ENCODE data around the gene PCDH7. TPM values are rescaled to one million over a fixed set of nuclear protein-coding genes. Genes with fewer than 3 reads are reported as not detected.

Gene PCDH7
- total RNA-seq, 2 donors from 2014 or later: 90.8 to 102 TPM

DNA sequence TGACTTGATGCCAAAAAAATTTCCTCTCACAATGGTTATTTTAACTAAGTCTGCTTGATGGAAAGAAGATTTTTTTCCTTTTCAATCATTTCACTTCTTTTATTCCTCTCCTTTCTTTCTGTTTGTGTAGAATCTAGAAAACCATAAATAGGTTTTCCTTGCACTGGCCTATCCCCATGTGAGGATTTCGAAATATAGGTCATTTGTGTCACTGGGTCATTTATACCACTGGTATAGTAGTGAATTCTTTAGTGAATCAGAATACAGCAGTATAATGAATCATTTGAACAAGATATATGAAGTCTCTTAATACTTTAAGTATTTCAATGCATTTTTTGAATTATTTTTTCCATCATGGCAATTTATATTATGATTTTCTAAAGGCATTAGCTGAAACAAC lies 26.6 kb downstream of the PCDH7 start:
- H3K4me3 Mint-ChIP-seq: no peak overlapping the region
- H3K9ac ChIP-seq (ENCODE audit: extremely low read depth, low read length, poor library complexity, severe bottlenecking): no peak overlapping the region
- peaks cover 9% of the 10 kb centered on the region for H3K4me1 ChIP-seq (ENCODE audit: control insufficient read depth, insufficient read depth, low read length)
- peaks cover 5% of the 10 kb centered on the region for H3K36me3 Mint-ChIP-seq (ENCODE audit: low read depth)
- 71% methylated on average over 1 of the region's 1 CpG; no CpG with 5 or more reads in 1 of the 2 experiments for WGBS, 2 experiments (ENCODE audit: insufficient coverage in 1 of 2, insufficient read length in 1 of 2)
- H3K27ac ChIP-seq (ENCODE audit: low read depth, low read length): no peak overlapping the region
- TF ChIP-seq, protein P1, sequence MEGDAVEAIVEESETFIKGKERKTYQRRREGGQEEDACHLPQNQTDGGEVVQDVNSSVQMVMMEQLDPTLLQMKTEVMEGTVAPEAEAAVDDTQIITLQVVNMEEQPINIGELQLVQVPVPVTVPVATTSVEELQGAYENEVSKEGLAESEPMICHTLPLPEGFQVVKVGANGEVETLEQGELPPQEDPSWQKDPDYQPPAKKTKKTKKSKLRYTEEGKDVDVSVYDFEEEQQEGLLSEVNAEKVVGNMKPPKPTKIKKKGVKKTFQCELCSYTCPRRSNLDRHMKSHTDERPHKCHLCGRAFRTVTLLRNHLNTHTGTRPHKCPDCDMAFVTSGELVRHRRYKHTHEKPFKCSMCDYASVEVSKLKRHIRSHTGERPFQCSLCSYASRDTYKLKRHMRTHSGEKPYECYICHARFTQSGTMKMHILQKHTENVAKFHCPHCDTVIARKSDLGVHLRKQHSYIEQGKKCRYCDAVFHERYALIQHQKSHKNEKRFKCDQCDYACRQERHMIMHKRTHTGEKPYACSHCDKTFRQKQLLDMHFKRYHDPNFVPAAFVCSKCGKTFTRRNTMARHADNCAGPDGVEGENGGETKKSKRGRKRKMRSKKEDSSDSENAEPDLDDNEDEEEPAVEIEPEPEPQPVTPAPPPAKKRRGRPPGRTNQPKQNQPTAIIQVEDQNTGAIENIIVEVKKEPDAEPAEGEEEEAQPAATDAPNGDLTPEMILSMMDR (conservative IDR thresholded peaks at IDR 0.05): no peak
- H3K36me3 ChIP-seq (ENCODE audit: control insufficient read depth, insufficient read depth, low read length): no peaks in the 10 kb centered on the region
- H3K4me1 Mint-ChIP-seq: peaks cover 50% of the 10 kb centered on the region
- no peak for DNase-seq
- no peak overlapping the region for H3K27ac Mint-ChIP-seq
- H3K9me3 ChIP-seq (ENCODE audit: control insufficient read depth, low read length): peaks cover 13% of the 10 kb centered on the region
- H3K4me3 ChIP-seq (ENCODE audit: low read length): peak overlapping the region; percentile 10
- H3K9me3 Mint-ChIP-seq: no peaks in the 10 kb centered on the region
- peaks cover 12% of the 10 kb centered on the region for H3K27me3 Mint-ChIP-seq (ENCODE audit: insufficient read depth)
- H3K27me3 ChIP-seq (ENCODE audit: control insufficient read depth, insufficient read depth, low read length, poor library complexity, severe bottlenecking): peaks cover 20% of the 10 kb centered on the region

GRCh38 chr4:30753316-30753715 lies 33.1 kb downstream of the PCDH7 start:
- Mint-ChIP-seq H3K27ac (no peak overlapping the region), H3K4me1 (peaks cover 4% of the 10 kb centered on the region), H3K27me3 (ENCODE audit: insufficient read depth) (peaks cover 12% of the 10 kb centered on the region), H3K36me3 (ENCODE audit: low read depth) (peaks cover 12% of the 10 kb centered on the region), H3K9me3 (no peaks in the 10 kb centered on the region), H3K4me3 (no peak overlapping the region)
- Histone ChIP-seq H3K36me3 (ENCODE audit: control insufficient read depth, insufficient read depth, low read length) (peaks cover 10% of the 10 kb centered on the region), H3K9ac (ENCODE audit: extremely low read depth, low read length, poor library complexity, severe bottlenecking) (no peak overlapping the region), H3K27ac (ENCODE audit: low read depth, low read length) (no peak overlapping the region), H3K4me1 (ENCODE audit: control insufficient read depth, insufficient read depth, low read length) (no peaks in the 10 kb centered on the region), H3K9me3 (ENCODE audit: control insufficient read depth, low read length) (peaks cover under 1% of the 10 kb centered on the region), H3K4me3 (ENCODE audit: low read length) (no peak overlapping the region), H3K27me3 (ENCODE audit: control insufficient read depth, insufficient read depth, low read length, poor library complexity, severe bottlenecking) (peaks cover 20% of the 10 kb centered on the region)
- 90 to 97% methylated on average over 2 to 3 of the region's 3 CpGs for WGBS, 2 experiments (ENCODE audit: insufficient coverage in 1 of 2, insufficient read length in 1 of 2)
- TF ChIP-seq, protein P1 (conservative IDR thresholded peaks at IDR 0.05): no peak
- no peak for DNase-seq

GRCh38 chr4:30754021-30754420 lies 33.9 kb downstream of the PCDH7 start:
- Histone ChIP-seq H3K4me3 (ENCODE audit: low read length) (no peak overlapping the region), H3K9me3 (ENCODE audit: control insufficient read depth, low read length) (no peaks in the 10 kb centered on the region), H3K36me3 (ENCODE audit: control insufficient read depth, insufficient read depth, low read length) (peaks cover 10% of the 10 kb centered on the region), H3K27me3 (ENCODE audit: control insufficient read depth, insufficient read depth, low read length, poor library complexity, severe bottlenecking) (peaks cover 18% of the 10 kb centered on the region), H3K4me1 (ENCODE audit: control insufficient read depth, insufficient read depth, low read length) (no peaks in the 10 kb centered on the region), H3K27ac (ENCODE audit: low read depth, low read length) (no peak overlapping the region), H3K9ac (ENCODE audit: extremely low read depth, low read length, poor library complexity, severe bottlenecking) (no peak overlapping the region)
- no peaks in the 10 kb centered on the region for H3K4me1 Mint-ChIP-seq
- H3K36me3 Mint-ChIP-seq (ENCODE audit: low read depth): peaks cover 11% of the 10 kb centered on the region
- 87% methylated on average over 3 of the region's 3 CpGs; no CpG with 5 or more reads in 1 of the 2 experiments for WGBS, 2 experiments (ENCODE audit: insufficient coverage in 1 of 2, insufficient read length in 1 of 2)
- H3K27me3 Mint-ChIP-seq (ENCODE audit: insufficient read depth): peaks cover 14% of the 10 kb centered on the region
- H3K9me3 Mint-ChIP-seq: no peaks in the 10 kb centered on the region
- no peak for DNase-seq
- TF ChIP-seq, protein P1 (conservative IDR thresholded peaks at IDR 0.05): no peak
- H3K4me3 Mint-ChIP-seq: no peak overlapping the region
- H3K27ac Mint-ChIP-seq: no peak overlapping the region
